ENCODE measurements around the gene ENPP3.
"Not testable (repeated sequence)": the region's sequence is repeated elsewhere in the genome, so short reads cannot be mapped to it uniquely, and the experiment has no call there.

Gene ENPP3

GRCh38 chr6:131744432-131745287, 107.6 kb downstream of the ENPP3 start:
- Histone ChIP-seq H3K36me3 (ENCODE audit: control insufficient read depth, insufficient read depth, low read length) (no peaks in the 10 kb centered on the region), H2AFZ (no peak overlapping the region), H3K4me1 (no peaks in the 10 kb centered on the region), H3K4me3 (ENCODE audit: low read depth, low read length) (no peak overlapping the region), H3K79me2 (no peaks in the 10 kb centered on the region), H3K27ac (no peak overlapping the region), H3K4me2 (ENCODE audit: low read length) (no peak overlapping the region), H3K9me3 (ENCODE audit: control insufficient read depth, low read length) (no peaks in the 10 kb centered on the region), H3K27me3 (ENCODE audit: control insufficient read depth, insufficient read depth, low read length) (no peaks in the 10 kb centered on the region), H3K9ac (no peak overlapping the region)
- TF ChIP-seq, protein P1, sequence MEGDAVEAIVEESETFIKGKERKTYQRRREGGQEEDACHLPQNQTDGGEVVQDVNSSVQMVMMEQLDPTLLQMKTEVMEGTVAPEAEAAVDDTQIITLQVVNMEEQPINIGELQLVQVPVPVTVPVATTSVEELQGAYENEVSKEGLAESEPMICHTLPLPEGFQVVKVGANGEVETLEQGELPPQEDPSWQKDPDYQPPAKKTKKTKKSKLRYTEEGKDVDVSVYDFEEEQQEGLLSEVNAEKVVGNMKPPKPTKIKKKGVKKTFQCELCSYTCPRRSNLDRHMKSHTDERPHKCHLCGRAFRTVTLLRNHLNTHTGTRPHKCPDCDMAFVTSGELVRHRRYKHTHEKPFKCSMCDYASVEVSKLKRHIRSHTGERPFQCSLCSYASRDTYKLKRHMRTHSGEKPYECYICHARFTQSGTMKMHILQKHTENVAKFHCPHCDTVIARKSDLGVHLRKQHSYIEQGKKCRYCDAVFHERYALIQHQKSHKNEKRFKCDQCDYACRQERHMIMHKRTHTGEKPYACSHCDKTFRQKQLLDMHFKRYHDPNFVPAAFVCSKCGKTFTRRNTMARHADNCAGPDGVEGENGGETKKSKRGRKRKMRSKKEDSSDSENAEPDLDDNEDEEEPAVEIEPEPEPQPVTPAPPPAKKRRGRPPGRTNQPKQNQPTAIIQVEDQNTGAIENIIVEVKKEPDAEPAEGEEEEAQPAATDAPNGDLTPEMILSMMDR (IDR thresholded peaks at IDR 0.05): no peak

DNA sequence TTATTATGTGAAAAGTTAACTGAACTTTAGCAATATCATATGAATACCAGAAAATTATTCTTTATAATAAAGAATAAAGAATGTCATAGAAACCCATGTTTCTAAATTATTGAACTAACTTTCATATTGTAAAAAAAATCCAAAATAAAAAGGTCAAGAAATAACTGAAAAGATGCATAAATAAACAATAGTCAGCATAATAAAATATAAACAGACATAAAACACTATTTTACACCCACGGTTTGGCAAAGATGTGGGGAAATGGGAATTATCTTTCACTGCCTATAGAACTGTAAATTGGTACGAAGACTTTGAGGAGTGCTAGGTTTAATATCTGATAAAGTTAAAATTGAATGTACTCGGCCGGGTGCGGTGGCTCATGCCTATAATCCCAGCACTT, 108.4 kb downstream of the ENPP3 start:
- Histone ChIP-seq H2AFZ (no peak overlapping the region), H3K27me3 (ENCODE audit: control insufficient read depth, insufficient read depth, low read length) (no peaks in the 10 kb centered on the region), H3K4me3 (ENCODE audit: low read depth, low read length) (no peak overlapping the region), H3K9me3 (ENCODE audit: control insufficient read depth, low read length) (no peaks in the 10 kb centered on the region), H3K9ac (no peak overlapping the region), H3K4me1 (no peaks in the 10 kb centered on the region), H3K27ac (no peak overlapping the region), H3K4me2 (ENCODE audit: low read length) (no peak overlapping the region), H3K79me2 (no peaks in the 10 kb centered on the region), H3K36me3 (ENCODE audit: control insufficient read depth, insufficient read depth, low read length) (no peaks in the 10 kb centered on the region)
- TF ChIP-seq, protein P1 (IDR thresholded peaks at IDR 0.05): no peak

DNA sequence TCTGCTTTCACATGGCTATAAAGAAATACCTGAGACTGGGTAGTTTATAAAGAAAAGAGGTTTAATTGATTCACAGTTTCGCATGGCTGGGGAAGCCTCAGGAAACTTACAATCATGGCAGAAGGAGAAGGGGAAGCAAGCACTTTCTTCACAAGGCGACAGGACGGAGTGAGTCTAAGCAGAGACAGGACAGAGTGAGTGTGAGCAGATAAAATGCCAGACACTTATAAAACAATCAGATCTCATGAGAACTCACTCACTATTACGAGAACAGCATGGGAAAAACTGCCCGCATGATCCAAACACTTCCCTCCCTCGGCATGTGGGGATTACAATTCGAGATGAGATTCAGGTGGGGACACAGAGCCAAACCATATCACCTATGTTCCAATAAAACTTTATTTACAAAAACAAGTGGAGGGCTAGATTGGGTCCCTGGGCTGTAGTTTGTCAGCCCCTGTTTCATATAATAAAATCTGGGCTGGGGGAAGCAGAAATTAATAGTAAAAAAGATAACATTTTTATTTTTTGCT, 110.8 kb downstream of the ENPP3 start:
- Histone ChIP-seq H3K9me3 (ENCODE audit: control insufficient read depth, low read length) (no peaks in the 10 kb centered on the region), H3K36me3 (ENCODE audit: control insufficient read depth, insufficient read depth, low read length) (no peaks in the 10 kb centered on the region), H3K79me2 (no peaks in the 10 kb centered on the region), H3K27ac (no peak overlapping the region), H3K27me3 (ENCODE audit: control insufficient read depth, insufficient read depth, low read length) (no peaks in the 10 kb centered on the region), H3K4me1 (no peaks in the 10 kb centered on the region), H3K9ac (no peak overlapping the region), H3K4me3 (ENCODE audit: low read depth, low read length) (no peak overlapping the region), H3K4me2 (ENCODE audit: low read length) (no peak overlapping the region), H2AFZ (no peak overlapping the region)
- TF ChIP-seq, protein P1 (IDR thresholded peaks at IDR 0.05): no peak

GRCh38 chr6:131749023-131749422, 111.9 kb downstream of the ENPP3 start:
- no peaks in the 10 kb centered on the region for H3K27me3 ChIP-seq (ENCODE audit: control insufficient read depth, insufficient read depth, low read length)
- H3K79me2 ChIP-seq: no peaks in the 10 kb centered on the region
- H3K27ac ChIP-seq: no peak overlapping the region
- H3K9me3 ChIP-seq (ENCODE audit: control insufficient read depth, low read length): no peaks in the 10 kb centered on the region
- TF ChIP-seq, protein P1 (IDR thresholded peaks at IDR 0.05): no peak
- H3K4me3 ChIP-seq (ENCODE audit: low read depth, low read length): no peak overlapping the region
- H2AFZ ChIP-seq: no peak overlapping the region
- H3K4me2 ChIP-seq (ENCODE audit: low read length): no peak overlapping the region
- no peaks in the 10 kb centered on the region for H3K4me1 ChIP-seq
- no peak overlapping the region for H3K9ac ChIP-seq
- no peaks in the 10 kb centered on the region for H3K36me3 ChIP-seq (ENCODE audit: control insufficient read depth, insufficient read depth, low read length)

- H3K9me3 ChIP-seq (ENCODE audit: control insufficient read depth, low read length); H2AFZ ChIP-seq; H3K9ac ChIP-seq; H3K4me3 ChIP-seq (ENCODE audit: low read depth, low read length); H3K27ac ChIP-seq; H3K79me2 ChIP-seq; H3K36me3 ChIP-seq (ENCODE audit: control insufficient read depth, insufficient read depth, low read length); H3K27me3 ChIP-seq (ENCODE audit: control insufficient read depth, insufficient read depth, low read length); H3K4me1 ChIP-seq; H3K4me2 ChIP-seq (ENCODE audit: low read length): not testable (repeated sequence)
Measured at GRCh38 chr6:131751012-131751715, 114.1 kb downstream of the ENPP3 start.

Measured in parathyroid adenoma (tissue), 2 donors.